ENCODE results near the gene PROSER2. TPM values are rescaled to one million over a fixed set of nuclear protein-coding genes. Genes with fewer than 3 reads are reported as not detected.

Gene PROSER2
- total and polyA plus RNA-seq, 4 donors = 6.5 to 24.9 (median 9.9) TPM

- TF ChIP-seq CTCF (IDR thresholded peaks at IDR 0.05; ENCODE audit: low read depth, low read length, missing input control) = no peak
- no peak for TF ChIP-seq REST (IDR thresholded peaks at IDR 0.05)
- TF ChIP-seq RXRA (IDR thresholded peaks at IDR 0.05) = no peak
- TF ChIP-seq RAD21 (IDR thresholded peaks at IDR 0.05) = no peak
- no peak for TF ChIP-seq FOXA2 (IDR thresholded peaks at IDR 0.05)
- TF ChIP-seq MAX (IDR thresholded peaks at IDR 0.05) = no peak
- TF ChIP-seq NR2F2 (IDR thresholded peaks at IDR 0.05) = no peak
- no peak for TF ChIP-seq HNF4A (conservative IDR thresholded peaks at IDR 0.05)
- no peak for TF ChIP-seq GABPA (IDR thresholded peaks at IDR 0.05 in 1 of 2, conservative IDR thresholded peaks at IDR 0.05 in 1 of 2)
- no peak for TF ChIP-seq SP1 (IDR thresholded peaks at IDR 0.05)
- TF ChIP-seq YY1 (IDR thresholded peaks at IDR 0.05) = no peak
- no peak for TF ChIP-seq TAF1 (conservative IDR thresholded peaks at IDR 0.05)
- TF ChIP-seq ZBTB33 (IDR thresholded peaks at IDR 0.05) = no peak
- TF ChIP-seq HNF4G (IDR thresholded peaks at IDR 0.05) = no peak
- no peak for TF ChIP-seq FOXA1 (IDR thresholded peaks at IDR 0.05)
- TF ChIP-seq JUND (IDR thresholded peaks at IDR 0.05) = no peak
- no peak for TF ChIP-seq ATF3 (IDR thresholded peaks at IDR 0.05)
- no peak for TF ChIP-seq EGR1 (IDR thresholded peaks at IDR 0.05; ENCODE audit: low read depth in 2 of 2)
- H3K9ac ChIP-seq (ENCODE audit: low read depth in 1 of 2, low read length in 2 of 2) = no peak overlapping the region
- H3K4me3 ChIP-seq (ENCODE audit: low read depth in 1 of 3, low read length in 3 of 3) = no peak overlapping the region
- no peaks in the 10 kb centered on the region for H3K27me3 ChIP-seq (ENCODE audit: control insufficient read depth in 4 of 4, insufficient read depth in 4 of 4, low read length in 3 of 4)
- H3K36me3 ChIP-seq (ENCODE audit: control insufficient read depth in 4 of 4, insufficient read depth in 3 of 4, low read depth in 1 of 4, low read length in 3 of 4) = no peaks in the 10 kb centered on the region
- H3K27ac ChIP-seq (ENCODE audit: low read depth in 1 of 2, low read length in 2 of 2) = no peak overlapping the region
- DNase-seq (ENCODE audit: low spot score) = no peak
- no peaks in the 10 kb centered on the region for H3K9me3 ChIP-seq (ENCODE audit: control insufficient read depth in 4 of 4, low read length in 3 of 4)
- 80% methylated on average over 13 of the region's 13 CpGs for WGBS
- no peaks in the 10 kb centered on the region for H3K4me1 ChIP-seq (ENCODE audit: control insufficient read depth in 4 of 4, insufficient read depth in 4 of 4, low read length in 3 of 4)
Observed at GRCh38 chr10:11813855-11814567, 9.1 kb upstream of the PROSER2 start.

Measured in liver (tissue), 9 donors.